CD4-positive, alpha-beta memory T cell (primary cell): Measurements from ENCODE around the gene CD68. TPM values are rescaled to one million over a fixed set of nuclear protein-coding genes. Genes with fewer than 3 reads are reported as not detected.

Experiments used
- CTCF ChIA-PET: fragments of 350-600 bp; sonication (Branson Sonifier 250); formaldehyde crosslinking; loops from one replicate; lab custom pipeline; 2021; ENCODE audit warnings: inconsistent platforms; ENCODE audit not compliant: partially characterized antibody; lab: Charles Lee
- POLR2A ChIA-PET: fragments of 350-600 bp; sonication (Branson Sonifier 250); formaldehyde crosslinking; loops from one replicate; lab custom pipeline; 2021; ENCODE audit not compliant: partially characterized antibody; lab: Charles Lee
- DNase-seq, 5 donors: peaks; one replicate each; pipeline versions ENCODE4 v3.0.0 to v3.0.0-alpha.2; 2020 to 2022; ENCODE audit warnings: mixed read lengths in 1 of 5
- H3K27ac ChIP-seq: one replicate; pipeline ENCODE4 v1.7.0; 2013; ENCODE audit warnings: low read depth, low read length
- H3K27me3 ChIP-seq: 2 replicates; pipeline ENCODE4 v1.7.0; 2013; ENCODE audit warnings: mild to moderate bottlenecking, low read length, moderate library complexity; ENCODE audit not compliant: insufficient read depth
- H3K36me3 ChIP-seq: 2 replicates; pipeline ENCODE4 v1.7.0; 2013; ENCODE audit warnings: mild to moderate bottlenecking, low read length, moderate library complexity; ENCODE audit not compliant: insufficient read depth
- H3K4me1 ChIP-seq: 2 replicates; pipeline ENCODE4 v1.7.0; 2013; ENCODE audit warnings: mild to moderate bottlenecking, low read length, moderate library complexity; ENCODE audit not compliant: insufficient read depth
- H3K4me3 ChIP-seq, 2 donors: one replicate each; pipeline ENCODE4 v1.7.0; 2013; ENCODE audit warnings: low read length in 2 of 2, mild to moderate bottlenecking in 1 of 2
- H3K9me3 ChIP-seq, 2 donors: one replicate each; pipeline ENCODE4 v1.7.0; 2013; ENCODE audit warnings: low read length in 2 of 2, control low read depth in 1 of 2; ENCODE audit not compliant: control insufficient read depth in 1 of 2
- H3K27ac Mint-ChIP-seq, 7 donors: one replicate each; pipeline ENCODE4 v1.8.0; 2020 to 2021; ENCODE audit warnings: mixed read lengths in 7 of 7, mild to moderate bottlenecking in 6 of 7, inconsistent platforms in 3 of 7, moderate library complexity in 3 of 7
- H3K27me3 Mint-ChIP-seq, 2 donors: one replicate each; pipeline ENCODE4 v1.8.0; 2020 to 2021; ENCODE audit warnings: mixed read lengths in 2 of 2
- H3K36me3 Mint-ChIP-seq, 2 donors: one replicate each; pipeline ENCODE4 v1.8.0; 2020 to 2021; ENCODE audit warnings: mixed read lengths in 2 of 2, inconsistent platforms in 1 of 2, mild to moderate bottlenecking in 1 of 2
- H3K4me1 Mint-ChIP-seq, 4 donors: one replicate each; pipeline ENCODE4 v1.8.0; 2020 to 2021; ENCODE audit warnings: mixed read lengths in 4 of 4, mild to moderate bottlenecking in 1 of 4
- H3K4me3 Mint-ChIP-seq, 8 donors: one replicate each; pipeline ENCODE4 v1.8.0; 2020 to 2021; ENCODE audit warnings: mixed read lengths in 8 of 8, mild to moderate bottlenecking in 7 of 8, moderate library complexity in 6 of 8, inconsistent platforms in 3 of 8
- H3K9me3 Mint-ChIP-seq, 8 donors: one replicate each; pipeline ENCODE4 v1.8.0; 2020 to 2021; ENCODE audit warnings: mixed read lengths in 8 of 8, mild to moderate bottlenecking in 5 of 8, inconsistent platforms in 3 of 8, moderate library complexity in 1 of 8
- intact Hi-C: fragments of 100-400 bp; cut with micrococcal nuclease; formaldehyde crosslinking; loops from one replicate; pipeline ENCODE4 v1.15.1; 2023
- polyA plus RNA-seq, 2 donors: library from polyadenylated mRNA; unstranded; fragments of 300-500 nt; fragmentation: Illumina TruSeq; gene quantifications; one replicate each; pipeline ENCODE4 v1.2.3, GENCODE V29; 2021
- total RNA-seq, 2 experiments: library from RNA; stranded (reverse); gene quantifications; one replicate each; pipeline ENCODE4 v1.2.3, GENCODE V29; 2021

Gene CD68
- total and polyA plus RNA-seq, 4 experiments from 2014 or later = 0.59 to 20.9 (median 19.8) TPM; not detected in 1

GRCh38 chr17:7559320-7560171, 19.9 kb upstream of the CD68 start:
- no peak for DNase-seq
- no peak overlapping the region for H3K27ac ChIP-seq
- no peak overlapping the region for H3K4me3 ChIP-seq
- H3K36me3 ChIP-seq = peaks cover 15% of the 10 kb centered on the region
- H3K27me3 ChIP-seq = no peaks in the 10 kb centered on the region
- Mint-ChIP-seq H3K27ac (peak overlapping the region in 3 of 7 donors; percentile 95 to 99 (median 95)), H3K36me3 (peaks cover 20 to 29% of the 10 kb centered on the region in 2 donors), H3K4me1 (peaks cover 32 to 46% (median 37%) of the 10 kb centered on the region in 4 donors), H3K4me3 (peak overlapping the region in 3 of 8 donors; percentile 20 to 92 (median 39)), H3K9me3 (no peaks in the 10 kb centered on the region), H3K27me3 (no peaks in the 10 kb centered on the region)
- peaks cover 42% of the 10 kb centered on the region for H3K4me1 ChIP-seq
- intact Hi-C loops = no loop called here
- H3K9me3 ChIP-seq = no peaks in the 10 kb centered on the region
- ChIA-PET POLR2A (interaction anchor here (1.0 to 7.8 kb wide), 16 partner anchors 11 to 354 kb away, joined by 3 to 72 read pairs (median 18); partner anchors contain the start of genes ACAP1, MPDU1, POLR2A and TMEM102), CTCF (interaction anchor here (0.9 to 4.9 kb wide), 25 partner anchors 7 to 513 kb away, joined by 3 to 173 read pairs (median 8); partner anchors contain the start of genes ACAP1, CD68, SOX15 and TMEM102)

GRCh38 chr17:7560172-7561027, 19.0 kb upstream of the CD68 start:
- H3K27ac ChIP-seq = peak overlapping the region; percentile 96
- H3K4me1 ChIP-seq = peaks cover 38% of the 10 kb centered on the region
- Mint-ChIP-seq H3K27ac (peak overlapping the region; percentile 95 to 99 (median 97)), H3K27me3 (no peaks in the 10 kb centered on the region), H3K36me3 (peaks cover 17 to 33% of the 10 kb centered on the region in 2 donors), H3K4me1 (peaks cover 28 to 41% (median 34%) of the 10 kb centered on the region in 4 donors), H3K4me3 (peak overlapping the region; percentile 89 to 98 (median 94)), H3K9me3 (no peaks in the 10 kb centered on the region)
- peaks cover 23% of the 10 kb centered on the region for H3K36me3 ChIP-seq
- POLR2A ChIA-PET = interaction anchor here (0.6 to 7.8 kb wide), 25 partner anchors 8 to 355 kb away, joined by 3 to 72 read pairs (median 9); partner anchors contain the start of genes ACAP1, DVL2, MPDU1 and POLR2A
- H3K9me3 ChIP-seq = no peaks in the 10 kb centered on the region
- H3K27me3 ChIP-seq = no peaks in the 10 kb centered on the region
- CTCF ChIA-PET = interaction anchor here (0.7 to 4.9 kb wide), 54 partner anchors 8 to 514 kb away, joined by 3 to 173 read pairs (median 5); partner anchors contain the start of genes ACAP1, CD68, PLSCR3 and SLC2A4
- intact Hi-C loops = loop anchor here (1.0 kb wide), 11 partner anchors 12 to 280 kb away; partner anchors contain the start of genes MPDU1 and WRAP53
- peak in 2 of 5 donors; percentile 36 to 75 for DNase-seq
- H3K4me3 ChIP-seq = no peak overlapping the region

GRCh38 chr17:7561028-7561575, 18.3 kb upstream of the CD68 start:
- ChIA-PET CTCF (interaction anchor here (0.6 to 4.9 kb wide), 55 partner anchors 9 to 515 kb away, joined by 3 to 173 read pairs (median 5); partner anchors contain the start of genes ACAP1, CD68, PLSCR3 and SLC2A4), POLR2A (interaction anchor here (0.6 to 7.8 kb wide), 31 partner anchors 9 to 660 kb away, joined by 3 to 72 read pairs (median 6); partner anchors contain the start of genes ACAP1, DVL2, MPDU1 and POLR2A)
- Mint-ChIP-seq H3K36me3 (peaks cover 14 to 36% of the 10 kb centered on the region in 2 donors), H3K9me3 (no peaks in the 10 kb centered on the region), H3K27me3 (no peaks in the 10 kb centered on the region), H3K4me1 (peaks cover 25 to 37% (median 30%) of the 10 kb centered on the region in 4 donors), H3K27ac (peak overlapping the region; percentile 95 to 99 (median 97)), H3K4me3 (peak overlapping the region; percentile 89 to 98 (median 94))
- Histone ChIP-seq H3K27me3 (no peaks in the 10 kb centered on the region), H3K27ac (peak overlapping the region; percentile 96), H3K4me3 (peak overlapping the region; percentile 72 to 84), H3K4me1 (peaks cover 37% of the 10 kb centered on the region), H3K9me3 (no peaks in the 10 kb centered on the region), H3K36me3 (peaks cover 29% of the 10 kb centered on the region)
- peak; percentile 75 to 85 (median 76) for DNase-seq
- intact Hi-C loops = loop anchor here (1.0 kb wide), 11 partner anchors 11 to 281 kb away; partner anchors contain the start of genes MPDU1 and WRAP53

GRCh38 chr17:7561589-7562207, 17.7 kb upstream of the CD68 start, which contains the start of gene SENP3:
SENP3 (plus strand) TSS chr17:7561919; CDS start chr17:7563077, 1,158 bp downstream.
- H3K9me3 Mint-ChIP-seq = no peaks in the 10 kb centered on the region
- H3K4me1 Mint-ChIP-seq = peaks cover 22 to 32% (median 29%) of the 10 kb centered on the region in 4 donors
- H3K4me3 Mint-ChIP-seq = peak within 1 kb of the TSS; percentile 89 to 98 (median 94)
- Histone ChIP-seq H3K4me1 (peaks cover 37% of the 10 kb centered on the region), H3K9me3 (no peaks in the 10 kb centered on the region), H3K27me3 (no peaks in the 10 kb centered on the region), H3K27ac (peak within 1 kb of the TSS; percentile 96), H3K4me3 (peak within 1 kb of the TSS; percentile 72 to 84), H3K36me3 (peaks cover 25% of the 10 kb centered on the region)
- POLR2A ChIA-PET = interaction anchor here (0.6 to 7.8 kb wide), 27 partner anchors 9 to 659 kb away, joined by 3 to 72 read pairs (median 8); partner anchors contain the start of genes ACAP1, DVL2, MPDU1 and POLR2A
- DNase-seq = peak; percentile 89 to 93 (median 91)
- no peaks in the 10 kb centered on the region for H3K27me3 Mint-ChIP-seq
- H3K36me3 Mint-ChIP-seq = peaks cover 11 to 34% of the 10 kb centered on the region in 2 donors
- intact Hi-C loops = loop anchor here (1.0 kb wide), 11 partner anchors 11 to 281 kb away; partner anchors contain the start of genes MPDU1 and WRAP53
- H3K27ac Mint-ChIP-seq = peak within 1 kb of the TSS; percentile 95 to 99 (median 97)
- CTCF ChIA-PET = interaction anchor here (0.6 to 4.9 kb wide), 42 partner anchors 9 to 516 kb away, joined by 3 to 173 read pairs (median 6); partner anchors contain the start of genes ACAP1, CD68, PLSCR3 and SOX15

GRCh38 chr17:7562208-7562605, 17.2 kb upstream of the CD68 start:
- Histone ChIP-seq H3K4me1 (peaks cover 37% of the 10 kb centered on the region), H3K27me3 (no peaks in the 10 kb centered on the region), H3K9me3 (no peaks in the 10 kb centered on the region), H3K27ac (peak overlapping the region; percentile 96), H3K4me3 (peak overlapping the region; percentile 58 to 72), H3K36me3 (peaks cover 26% of the 10 kb centered on the region)
- Mint-ChIP-seq H3K27me3 (no peaks in the 10 kb centered on the region), H3K4me3 (peak overlapping the region; percentile 80 to 94 (median 88)), H3K9me3 (no peaks in the 10 kb centered on the region), H3K27ac (peak overlapping the region; percentile 81 to 96 (median 93)), H3K36me3 (peaks cover 15 to 38% of the 10 kb centered on the region in 2 donors), H3K4me1 (peaks cover 22 to 31% (median 30%) of the 10 kb centered on the region in 4 donors)
- no peak for DNase-seq
- intact Hi-C loops = no loop called here
- ChIA-PET CTCF (interaction anchor here (1.9 to 4.9 kb wide), 6 partner anchors 27 to 207 kb away, joined by 8 to 173 read pairs (median 44); partner anchors contain the start of genes SOX15, TMEM102 and TMEM95), POLR2A (interaction anchor here (0.9 to 7.8 kb wide), 14 partner anchors 11 to 226 kb away, joined by 3 to 72 read pairs (median 18); partner anchors contain the start of genes ACAP1, MPDU1, POLR2A and TMEM102)
